ENCODE data around the gene STUM.

DNA sequence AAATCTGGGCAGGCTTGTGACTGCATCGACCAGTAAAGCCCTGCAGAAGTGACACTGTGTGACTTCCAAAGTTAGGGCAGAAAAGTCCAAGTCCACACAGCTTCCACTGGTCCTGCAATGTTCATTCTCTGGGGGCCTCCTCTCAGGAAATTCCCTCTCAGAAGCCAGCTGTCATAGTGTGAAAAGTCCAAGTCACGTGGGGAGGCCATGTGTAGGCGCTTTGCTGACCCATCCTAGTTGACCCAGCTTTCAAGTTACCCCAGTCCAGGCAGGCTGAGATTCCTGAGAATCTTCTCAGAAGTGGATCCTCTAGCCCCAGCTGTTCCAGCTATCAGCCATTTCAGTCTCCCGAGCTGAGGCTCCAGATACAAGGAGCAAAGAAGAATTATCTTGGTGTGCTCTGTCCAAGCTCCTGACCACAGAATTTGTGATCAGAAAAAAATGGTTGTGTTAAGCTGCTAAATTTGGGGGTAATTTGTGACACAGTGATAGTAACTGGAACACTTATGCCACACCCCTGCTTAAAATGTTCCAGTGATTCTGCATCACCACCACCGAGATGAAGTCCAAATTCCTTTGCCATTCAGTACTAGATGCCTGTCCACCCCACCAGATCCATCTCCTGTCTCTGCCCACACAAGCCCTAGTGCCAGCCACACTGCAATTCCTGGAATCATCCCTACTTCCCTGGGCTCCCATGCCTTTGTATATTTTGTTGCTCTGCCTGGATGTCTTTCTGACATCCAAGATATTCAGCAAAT lies 2.5 kb upstream of the STUM start:
- TF ChIP-seq GATA3 (IDR thresholded peaks at IDR 0.05; ENCODE audit: low read depth, low read length) (no peak), GATA2 (IDR thresholded peaks at IDR 0.05; ENCODE audit: low read depth, low read length) (no peak)

All from SH-SY5Y (cell line).